DOHH2 (cell line): ENCODE measurements around the gene MST1.

Source experiments
- H3F3A ChIP-seq: fragments of 200-600 bp; sonication (generic), shearing (Covaris generic); 2 replicates; pipeline ENCODE4 v1.6.0; 2016; ENCODE audit warnings: antibody characterized with exemption, mild to moderate bottlenecking; ENCODE audit not compliant: control insufficient read depth, insufficient read depth
- H3K27ac ChIP-seq: fragments of 200-600 bp; sonication (generic); 2 replicates; pipeline ENCODE4 v1.5.1; 2014; ENCODE audit warnings: low read depth, mild to moderate bottlenecking, low read length, moderate library complexity
- H3K27me3 ChIP-seq: fragments of 200-600 bp; sonication (generic); 2 replicates; pipeline ENCODE4 v1.6.1; 2014; ENCODE audit warnings: mild to moderate bottlenecking, low read length, mixed read lengths; ENCODE audit not compliant: control insufficient read depth
- H3K36me3 ChIP-seq: fragments of 200-600 bp; sonication (generic); 2 replicates; pipeline ENCODE4 v1.6.1; 2014; ENCODE audit warnings: mild to moderate bottlenecking, low read length, moderate library complexity, mixed read lengths; ENCODE audit not compliant: control insufficient read depth
- H3K4me1 ChIP-seq: fragments of 200-600 bp; sonication (generic); 2 replicates; pipeline ENCODE4 v1.6.1; 2014; ENCODE audit warnings: mild to moderate bottlenecking, low read length, mixed read lengths; ENCODE audit not compliant: control insufficient read depth
- H3K4me2 ChIP-seq: fragments of 200-600 bp; sonication (generic); 2 replicates; pipeline ENCODE4 v1.6.0; 2014; ENCODE audit warnings: mild to moderate bottlenecking, low read length, moderate library complexity
- H3K4me3 ChIP-seq: fragments of 200-600 bp; sonication (generic); 2 replicates; pipeline ENCODE4 v1.5.1; 2014; ENCODE audit warnings: mild to moderate bottlenecking, low read length, mixed read lengths
- H3K79me2 ChIP-seq: fragments of 200-600 bp; sonication (generic); 2 replicates; pipeline ENCODE4 v1.6.1; 2014; ENCODE audit warnings: mild to moderate bottlenecking, low read length, mixed read lengths; ENCODE audit not compliant: control insufficient read depth
- H3K9me2 ChIP-seq: fragments of 200-600 bp; sonication (generic); replicated peaks from 2 replicates; pipeline ENCODE4 v1.6.1; 2014; ENCODE audit warnings: mild to moderate bottlenecking, low read length, mixed read lengths; ENCODE audit not compliant: control insufficient read depth
- H3K9me3 ChIP-seq: fragments of 200-600 bp; sonication (generic); 2 replicates; pipeline ENCODE4 v1.6.1; 2014; ENCODE audit warnings: antibody characterized with exemption, low read length, mixed read lengths; ENCODE audit not compliant: control insufficient read depth, insufficient read depth
- H4K20me1 ChIP-seq: fragments of 200-600 bp; sonication (generic); 2 replicates; pipeline ENCODE4 v1.6.0; 2014; ENCODE audit warnings: low read depth, mild to moderate bottlenecking, antibody characterized with exemption, low read length, moderate library complexity; ENCODE audit not compliant: control insufficient read depth, insufficient read depth
- EZH2phosphoT487 ChIP-seq: fragments of 200-600 bp; sonication (generic); IDR thresholded peaks from 2 replicates; pipeline ENCODE4 v1.6.1; 2017; ENCODE audit warnings: borderline replicate concordance, mild to moderate bottlenecking, antibody characterized with exemption, low read length, moderate library complexity, mixed read lengths
- TF ChIP-seq, protein P1 (sequence below): fragments of 200-600 bp; sonication (generic); IDR thresholded peaks from one replicate; pipeline ENCODE4 v1.5.1; 2014; ENCODE audit warnings: antibody characterized with exemption, mild to moderate bottlenecking, low read depth, low read length; ENCODE audit not compliant: poor library complexity, severe bottlenecking

The MST1 gene

GRCh38 chr3:49646236-49646635 is 43.0 kb downstream of the MST1 start:
- H3K9me2 ChIP-seq: no peaks in the 10 kb centered on the region

GRCh38 chr3:49644684-49645083 is 44.6 kb downstream of the MST1 start:
- Histone ChIP-seq H3K27ac (no peak overlapping the region), H4K20me1 (no peaks in the 10 kb centered on the region), H3K9me2 (no peaks in the 10 kb centered on the region), H3K4me2 (no peak overlapping the region), H3K4me3 (no peak overlapping the region), H3F3A (no peaks in the 10 kb centered on the region), H3K9me3 (no peaks in the 10 kb centered on the region), H3K79me2 (no peaks in the 10 kb centered on the region), H3K27me3 (peaks cover 5% of the 10 kb centered on the region; the same call in 1 of the 2 replicates), H3K4me1 (peaks cover 5% of the 10 kb centered on the region; the same call in 1 of the 2 replicates), H3K36me3 (no peaks in the 10 kb centered on the region)
- no peak for TF ChIP-seq EZH2phosphoT487
- TF ChIP-seq, protein P1, sequence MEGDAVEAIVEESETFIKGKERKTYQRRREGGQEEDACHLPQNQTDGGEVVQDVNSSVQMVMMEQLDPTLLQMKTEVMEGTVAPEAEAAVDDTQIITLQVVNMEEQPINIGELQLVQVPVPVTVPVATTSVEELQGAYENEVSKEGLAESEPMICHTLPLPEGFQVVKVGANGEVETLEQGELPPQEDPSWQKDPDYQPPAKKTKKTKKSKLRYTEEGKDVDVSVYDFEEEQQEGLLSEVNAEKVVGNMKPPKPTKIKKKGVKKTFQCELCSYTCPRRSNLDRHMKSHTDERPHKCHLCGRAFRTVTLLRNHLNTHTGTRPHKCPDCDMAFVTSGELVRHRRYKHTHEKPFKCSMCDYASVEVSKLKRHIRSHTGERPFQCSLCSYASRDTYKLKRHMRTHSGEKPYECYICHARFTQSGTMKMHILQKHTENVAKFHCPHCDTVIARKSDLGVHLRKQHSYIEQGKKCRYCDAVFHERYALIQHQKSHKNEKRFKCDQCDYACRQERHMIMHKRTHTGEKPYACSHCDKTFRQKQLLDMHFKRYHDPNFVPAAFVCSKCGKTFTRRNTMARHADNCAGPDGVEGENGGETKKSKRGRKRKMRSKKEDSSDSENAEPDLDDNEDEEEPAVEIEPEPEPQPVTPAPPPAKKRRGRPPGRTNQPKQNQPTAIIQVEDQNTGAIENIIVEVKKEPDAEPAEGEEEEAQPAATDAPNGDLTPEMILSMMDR: no peak

More at GRCh38 chr3:49646236-49646635, 43.0 kb downstream of the MST1 start:
- Histone ChIP-seq H3K4me2 (no peak overlapping the region), H3K9me3 (no peaks in the 10 kb centered on the region), H3K36me3 (no peaks in the 10 kb centered on the region), H3F3A (no peaks in the 10 kb centered on the region), H3K79me2 (no peaks in the 10 kb centered on the region), H4K20me1 (no peaks in the 10 kb centered on the region), H3K27me3 (0 out of 2 replicates have a peak, but pooled peaks cover 2% of the 10 kb centered on the region), H3K4me1 (peaks cover 5% of the 10 kb centered on the region; the same call in 1 of the 2 replicates), H3K27ac (no peak overlapping the region), H3K4me3 (no peak overlapping the region)
- no peak for TF ChIP-seq EZH2phosphoT487

GRCh38 chr3:49642708-49643145 is 46.5 kb downstream of the MST1 start:
- no peaks in the 10 kb centered on the region for H3K9me3 ChIP-seq
- no peak overlapping the region for H3K27ac ChIP-seq
- H3K4me2 ChIP-seq: no peak overlapping the region
- TF ChIP-seq, protein P1: no peak
- no peak for TF ChIP-seq EZH2phosphoT487
- no peaks in the 10 kb centered on the region for H3F3A ChIP-seq
- no peaks in the 10 kb centered on the region for H3K79me2 ChIP-seq
- peaks cover 1% of the 10 kb centered on the region; the same call in 1 of the 2 replicates for H3K4me1 ChIP-seq
- H4K20me1 ChIP-seq: no peaks in the 10 kb centered on the region
- H3K27me3 ChIP-seq: peaks cover 13% of the 10 kb centered on the region
- H3K36me3 ChIP-seq: no peaks in the 10 kb centered on the region
- H3K4me3 ChIP-seq: no peak overlapping the region
- no peaks in the 10 kb centered on the region for H3K9me2 ChIP-seq

DNA sequence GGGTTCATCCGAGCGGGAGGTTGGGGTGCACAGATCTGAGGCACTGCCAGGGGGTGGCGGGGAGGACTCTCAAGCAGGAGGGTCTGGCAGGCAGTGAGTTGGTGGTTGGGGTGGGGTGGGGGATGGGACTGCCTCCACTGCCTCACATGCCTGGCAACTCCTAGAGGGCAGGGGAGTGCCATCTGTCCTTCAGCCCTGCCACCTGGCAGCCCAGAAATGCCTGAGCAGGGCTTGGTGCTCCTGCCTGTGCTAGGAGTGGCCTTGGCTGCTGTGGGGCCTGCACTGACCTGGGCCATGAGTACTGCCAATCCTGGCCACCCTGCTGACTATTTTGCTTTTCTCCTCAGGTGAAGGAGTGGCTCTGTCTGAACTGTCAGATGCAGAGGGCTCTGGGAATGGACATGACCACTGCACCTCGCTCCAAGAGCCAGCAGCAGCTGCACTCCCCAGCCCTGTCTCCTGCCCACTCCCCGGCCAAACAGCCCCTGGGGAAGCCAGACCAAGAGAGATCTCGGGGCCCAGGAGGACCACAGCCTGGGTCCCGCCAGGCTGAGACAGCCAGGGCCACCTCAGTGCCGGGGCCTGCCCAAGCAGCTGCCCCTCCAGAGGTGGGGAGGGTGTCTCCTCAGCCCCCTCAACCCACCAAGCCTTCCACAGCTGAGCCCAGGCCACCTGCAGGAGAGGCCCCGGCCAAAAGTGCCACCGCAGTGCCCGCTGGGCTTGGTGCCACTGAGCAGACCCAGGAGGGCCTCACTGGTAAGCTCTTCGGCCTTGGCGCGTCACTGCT is 47.2 kb downstream of the MST1 start:
- Histone ChIP-seq H4K20me1 (no peaks in the 10 kb centered on the region), H3F3A (no peaks in the 10 kb centered on the region), H3K79me2 (no peaks in the 10 kb centered on the region), H3K9me2 (no peaks in the 10 kb centered on the region), H3K27ac (no peak overlapping the region), H3K4me1 (no peaks in the 10 kb centered on the region), H3K4me2 (no peak overlapping the region), H3K27me3 (peaks cover 14% of the 10 kb centered on the region), H3K36me3 (no peaks in the 10 kb centered on the region), H3K9me3 (no peaks in the 10 kb centered on the region), H3K4me3 (no peak overlapping the region)
- TF ChIP-seq, protein P1: no peak
- no peak for TF ChIP-seq EZH2phosphoT487
